HG03175 (cell line): ENCODE data around the gene FAM170B.

ENCODE experiments used
- ATAC-seq: cut with Tn5 transposase; IDR thresholded peaks from one replicate; pipeline ENCODE4 v1.9.1; 2021; ENCODE audit warnings: mild to moderate bottlenecking, moderate library complexity; ENCODE audit not compliant: unreplicated experiment

The FAM170B gene

GRCh38 chr10:49107887-49108267 lies 25.9 kb downstream of the FAM170B start:
- no peak for ATAC-seq

GRCh38 chr10:49107111-49107886 lies 26.5 kb downstream of the FAM170B start:
- no peak for ATAC-seq

GRCh38 chr10:49106451-49106850 lies 27.4 kb downstream of the FAM170B start:
- no peak for ATAC-seq

GRCh38 chr10:49105076-49105475 lies 28.7 kb downstream of the FAM170B start:
- no peak for ATAC-seq

GRCh38 chr10:49104323-49104722 lies 29.5 kb downstream of the FAM170B start:
- ATAC-seq = no peak

- no peak for ATAC-seq
Measured at GRCh38 chr10:49103761-49104160, 30.1 kb downstream of the FAM170B start.

- no peak for ATAC-seq
Measured at GRCh38 chr10:49099046-49099445, 34.8 kb downstream of the FAM170B start.

GRCh38 chr10:49096890-49097445 lies 36.9 kb downstream of the FAM170B start:
- ATAC-seq = no peak

GRCh38 chr10:49094646-49095045 lies 39.2 kb downstream of the FAM170B start:
- ATAC-seq = no peak

- no peak for ATAC-seq
Measured at GRCh38 chr10:49093922-49094321, 39.9 kb downstream of the FAM170B start.

- no peak for ATAC-seq
Measured at GRCh38 chr10:49092477-49092876, 41.3 kb downstream of the FAM170B start.

- ATAC-seq = no peak
Measured at GRCh38 chr10:49091450-49092210, 42.2 kb downstream of the FAM170B start.

- no peak for ATAC-seq
Measured at GRCh38 chr10:49090696-49091380, 43.0 kb downstream of the FAM170B start.

GRCh38 chr10:49090189-49090575 lies 43.6 kb downstream of the FAM170B start:
- ATAC-seq = no peak

- ATAC-seq = no peak
Measured at GRCh38 chr10:49089557-49090188, 44.1 kb downstream of the FAM170B start.

GRCh38 chr10:49089152-49089551 lies 44.7 kb downstream of the FAM170B start:
- no peak for ATAC-seq

GRCh38 chr10:49086889-49087288 lies 46.9 kb downstream of the FAM170B start:
- ATAC-seq = no peak

GRCh38 chr10:49083261-49083660 lies 50.6 kb downstream of the FAM170B start:
- no peak for ATAC-seq

- ATAC-seq = no peak
Measured at GRCh38 chr10:49082766-49083165, 51.1 kb downstream of the FAM170B start.

- ATAC-seq = no peak
Measured at GRCh38 chr10:49081547-49082275, 52.1 kb downstream of the FAM170B start.
